Right lobe of liver (tissue), 6 donors: ENCODE measurements around the gene LORICRIN. TPM values are rescaled to one million over a fixed set of nuclear protein-coding genes. Genes with fewer than 3 reads are reported as not detected.
"Not testable (repeated sequence)": the region's sequence is repeated elsewhere in the genome, so short reads cannot be mapped to it uniquely, and the experiment has no call there.

Source experiments
- ATAC-seq, 4 donors: fragments of 200-7000 bp; cut with Tn5 transposase; one replicate each; pipeline ENCODE4 v1.9.1; 2020; ENCODE audit warnings: mild to moderate bottlenecking in 4 of 4, moderate library complexity in 4 of 4
- DNase-seq, 3 donors: peaks; one replicate each; pipeline ENCODE4 v3.0.0-alpha.2; 2020
- H3K27ac ChIP-seq, 3 donors: fragments of 200-600 bp; one replicate each; pipeline ENCODE4 v1.8.0; 2022
- H3K27me3 ChIP-seq, 2 donors: fragments of 200-600 bp; one replicate each; pipeline ENCODE4 v1.8.0; 2022
- H3K36me3 ChIP-seq, 4 donors: fragments of 200-600 bp; sonication (generic) in 1 of 4; one replicate each; pipeline versions ENCODE4 v1.5.1 to v1.8.0; 2017 to 2022; ENCODE audit warnings: control low read depth in 1 of 4
- H3K4me1 ChIP-seq, 4 donors: fragments of 200-600 bp; sonication (generic) in 1 of 4; one replicate each; pipeline versions ENCODE4 v1.5.1 to v1.8.0; 2017 to 2022; ENCODE audit warnings: control low read depth in 1 of 4
- H3K4me3 ChIP-seq, 3 donors: fragments of 200-600 bp; one replicate each; pipeline ENCODE4 v1.8.0; 2022
- H3K9me3 ChIP-seq, 4 donors: fragments of 200-600 bp; sonication (generic) in 1 of 4; one replicate each; pipeline versions ENCODE4 v1.5.1 to v1.8.0; 2017 to 2022; ENCODE audit warnings: control low read depth in 1 of 4
- CTCF ChIP-seq, 4 donors: fragments of 200-600 bp in 3 of 4; fragments of 450-650 bp in 1 of 4; IDR thresholded peaks; one replicate each; pipeline versions ENCODE4 v1.5.1 to v1.8.0; 2016 to 2022; ENCODE audit warnings: antibody characterized with exemption in 4 of 4, mild to moderate bottlenecking in 2 of 4
- POLR2A ChIP-seq: fragments of 450-650 bp; IDR thresholded peaks from one replicate; pipeline ENCODE4 v1.6.1; 2017; ENCODE audit warnings: antibody characterized with exemption, mild to moderate bottlenecking
- WGBS: methylation state at CpG from one replicate; pipeline ENCODE4 v1.1.6; 2018; ENCODE audit warnings: low coverage, low lambda C conversion rate; ENCODE audit not compliant: insufficient coverage; ENCODE audit errors: missing lambda C conversion rate; 5-methylcytosine and 5-hydroxymethylcytosine counted together
- intact Hi-C, 2 donors: fragments of 100-400 bp; cut with DNase I; formaldehyde crosslinking; loops; one replicate each; pipeline versions ENCODE4 v1.11.2 to v1.14.1; 2022
- total RNA-seq, 6 experiments: library from RNA; depleted of rRNA in 2 of 6; stranded (reverse); fragments of >200 nt in 2 of 6; fragmentation: NEBNext Ultra II Directional in 3 of 6; extraction: Animal tissue kit (Norgen Biotek cat#: 25700) in 3 of 6; gene quantifications; one replicate each; pipeline versions ENCODE4 v1.1.0 to v1.2.4, GENCODE V29; 2016 to 2023
- donor health status: DM: no; HTN: yes; CAD: no.
- donor health status: DM: no; HTN: no; CAD: no.
- donor health status: DM: no; HTN: no; CAD: no.
- donor health status: DM: no; HTN: yes; CAD: no.
- donor health status: DM: no; HTN: yes; CAD: no.

The LORICRIN gene
- total RNA-seq, 6 experiments from 2014 or later, result not detected

GRCh38 chr1:153217744-153218416 is 41.6 kb upstream of the LORICRIN start:
- Histone ChIP-seq H3K9me3 (no peaks in the 10 kb centered on the region), H3K36me3 (no peaks in the 10 kb centered on the region), H3K27me3 (no peaks in the 10 kb centered on the region), H3K4me3 (no peak overlapping the region), H3K27ac (no peak overlapping the region), H3K4me1 (no peaks in the 10 kb centered on the region)
- DNase-seq (no peak), ATAC-seq (no peak)
- intact Hi-C loops, result no loop called here
- TF ChIP-seq CTCF (IDR thresholded peaks at IDR 0.05) (no peak), POLR2A (no peak)
- 34% methylated on average over 2 of the region's 2 CpGs for WGBS

GRCh38 chr1:153220606-153221303 is 38.7 kb upstream of the LORICRIN start:
- intact Hi-C loops, result no loop called here
- H3K4me3 ChIP-seq, result no peak overlapping the region
- no peaks in the 10 kb centered on the region for H3K27me3 ChIP-seq
- H3K9me3 ChIP-seq, result no peaks in the 10 kb centered on the region
- H3K36me3 ChIP-seq, result no peaks in the 10 kb centered on the region
- no peaks in the 10 kb centered on the region for H3K4me1 ChIP-seq
- no peak for ATAC-seq
- DNase-seq, result no peak
- TF ChIP-seq POLR2A (no peak), CTCF (IDR thresholded peaks at IDR 0.05) (no peak)
- no peak overlapping the region for H3K27ac ChIP-seq
- WGBS, result 44% methylated on average over 4 of the region's 6 CpGs

GRCh38 chr1:153223040-153223891 is 36.2 kb upstream of the LORICRIN start:
- WGBS, result 31% methylated on average over 16 of the region's 16 CpGs

GRCh38 chr1:153227810-153228209 is 31.7 kb upstream of the LORICRIN start:
- Histone ChIP-seq H3K4me3 (no peak overlapping the region), H3K27me3 (no peaks in the 10 kb centered on the region), H3K27ac (no peak overlapping the region), H3K9me3 (no peaks in the 10 kb centered on the region), H3K36me3 (no peaks in the 10 kb centered on the region), H3K4me1 (no peaks in the 10 kb centered on the region)
- ATAC-seq, result no peak
- DNase-seq, result no peak
- 55% methylated on average over 2 of the region's 2 CpGs for WGBS
- no peak for TF ChIP-seq POLR2A
- TF ChIP-seq CTCF (IDR thresholded peaks at IDR 0.05), result no peak
- intact Hi-C loops, result no loop called here

More at GRCh38 chr1:153223040-153223891, 36.2 kb upstream of the LORICRIN start:
- H3K27ac ChIP-seq, H3K27me3 ChIP-seq, H3K9me3 ChIP-seq, H3K36me3 ChIP-seq, H3K4me3 ChIP-seq, intact Hi-C loops, H3K4me1 ChIP-seq: not testable (repeated sequence)
- peak; percentile 58 to 78 (median 70) for TF ChIP-seq CTCF (IDR thresholded peaks at IDR 0.05)
- DNase-seq, result peak; percentile 59 to 75 (median 68)
- ATAC-seq, result peak; percentile 93 to 98 (median 96)
